ENCODE data around the gene SPATA7. TPM values are rescaled to one million over a fixed set of nuclear protein-coding genes. Genes with fewer than 3 reads are reported as not detected.

The SPATA7 gene
- 1 to 10 TPM; 1.9 to 4.6 TPM for total RNA-seq

DNA sequence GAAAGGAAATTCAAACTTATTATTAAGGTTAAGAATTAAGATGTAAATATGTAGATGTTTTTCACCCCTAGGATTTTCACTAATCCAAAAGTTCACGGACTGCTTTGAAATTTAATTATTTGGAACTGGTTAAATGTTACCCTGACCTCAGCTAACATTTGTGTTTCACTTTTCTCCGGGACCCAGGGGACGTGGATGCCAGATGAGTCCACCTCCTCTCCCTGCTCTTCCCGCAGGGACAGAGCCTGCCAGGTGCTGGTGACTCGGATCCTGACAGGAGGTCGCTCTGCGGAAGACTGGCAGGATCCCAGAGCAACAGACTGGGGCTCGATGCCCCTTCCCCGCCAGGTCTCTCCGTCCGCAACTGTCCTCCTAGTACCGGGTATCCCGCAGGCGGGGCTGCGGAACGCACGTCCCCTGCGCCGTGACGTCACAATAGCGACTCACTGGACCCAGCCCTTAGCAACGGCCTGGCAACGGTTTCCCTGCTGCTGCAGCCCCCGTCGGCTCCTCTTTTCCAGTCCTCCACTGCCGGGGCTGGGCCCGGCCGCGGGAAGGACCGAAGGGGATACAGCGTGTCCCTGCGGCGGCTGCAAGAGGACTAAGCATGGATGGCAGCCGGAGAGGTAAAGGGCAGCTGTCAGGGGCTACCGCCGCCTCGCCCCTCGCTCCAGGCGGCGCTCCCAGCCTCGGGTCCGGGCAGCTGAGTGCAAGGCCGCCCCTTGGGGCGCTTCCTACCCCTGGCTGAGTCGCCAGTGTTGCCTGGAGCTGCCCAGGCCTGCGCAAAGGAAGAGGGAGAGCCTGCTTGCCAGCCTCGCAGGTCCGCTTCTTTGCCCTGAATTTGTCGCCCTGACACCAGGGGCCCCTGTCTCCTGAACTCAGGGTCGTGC lies at the start of gene SPATA7:
TSS of gene SPATA7 (plus strand) at position 446 of the 890 bp plus-strand sequence. CDS start at position 608, 162 bp downstream.
- Mint-ChIP-seq H3K9me3 (no peaks in the 10 kb centered on the region), H3K4me3 (peak within 1 kb of the TSS; percentile 97), H3K4me1 (no peaks in the 10 kb centered on the region), H3K27me3 (no peaks in the 10 kb centered on the region), H3K36me3 (ENCODE audit: low read depth) (no peaks in the 10 kb centered on the region), H3K27ac (peak within 1 kb of the TSS; percentile 96)
- peak; percentile 100 for ATAC-seq (replicated peaks)

DNA sequence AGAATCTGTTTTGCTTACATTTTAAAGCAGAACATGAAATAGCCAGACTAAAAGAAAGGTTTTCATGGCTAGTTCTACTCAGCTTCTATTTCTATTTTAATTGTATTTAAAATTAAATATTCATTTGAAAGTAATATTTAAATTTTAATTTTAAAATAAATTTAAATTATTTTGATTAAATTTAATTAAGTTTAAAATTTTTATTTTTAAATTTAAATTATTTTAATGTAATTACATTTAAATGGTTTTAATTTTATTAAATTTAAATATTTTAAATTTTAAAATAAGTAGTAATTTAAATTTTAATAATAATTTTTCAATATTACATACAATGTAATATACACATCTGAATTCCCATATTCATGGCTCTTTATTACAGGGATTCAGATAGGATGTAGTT lies 45.1 kb upstream of the SPATA7 start:
- no peaks in the 10 kb centered on the region for H3K36me3 Mint-ChIP-seq (ENCODE audit: low read depth)
- H3K4me1 Mint-ChIP-seq: no peaks in the 10 kb centered on the region
- peaks cover 28% of the 10 kb centered on the region for H3K27me3 Mint-ChIP-seq
- H3K27ac Mint-ChIP-seq: no peak overlapping the region
- no peak for ATAC-seq (replicated peaks)
- no peak overlapping the region for H3K4me3 Mint-ChIP-seq
- H3K9me3 Mint-ChIP-seq: no peaks in the 10 kb centered on the region

DNA sequence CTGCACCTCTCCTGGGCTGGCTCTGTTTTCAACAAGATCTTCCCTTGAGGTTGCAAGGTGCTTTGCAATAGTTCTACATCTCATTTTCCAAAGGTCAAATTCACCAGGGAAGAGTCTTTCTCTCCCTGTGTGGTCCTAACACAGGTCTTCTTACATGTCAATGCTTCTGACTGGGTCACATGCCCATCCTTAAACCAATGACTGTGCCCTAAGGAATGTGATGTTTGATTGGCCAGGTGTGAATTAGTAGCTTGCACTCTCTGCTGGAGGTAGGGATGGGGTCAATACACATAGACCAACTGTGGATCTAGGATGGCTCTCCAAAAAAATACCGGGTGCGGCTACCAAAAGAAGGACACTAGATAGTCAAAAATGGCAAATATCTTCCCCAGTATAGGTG lies 42.5 kb upstream of the SPATA7 start:
- Mint-ChIP-seq H3K4me3 (no peak overlapping the region), H3K9me3 (no peaks in the 10 kb centered on the region), H3K4me1 (no peaks in the 10 kb centered on the region), H3K36me3 (ENCODE audit: low read depth) (no peaks in the 10 kb centered on the region), H3K27ac (no peak overlapping the region), H3K27me3 (peaks cover 14% of the 10 kb centered on the region)
- ATAC-seq (replicated peaks): no peak

DNA sequence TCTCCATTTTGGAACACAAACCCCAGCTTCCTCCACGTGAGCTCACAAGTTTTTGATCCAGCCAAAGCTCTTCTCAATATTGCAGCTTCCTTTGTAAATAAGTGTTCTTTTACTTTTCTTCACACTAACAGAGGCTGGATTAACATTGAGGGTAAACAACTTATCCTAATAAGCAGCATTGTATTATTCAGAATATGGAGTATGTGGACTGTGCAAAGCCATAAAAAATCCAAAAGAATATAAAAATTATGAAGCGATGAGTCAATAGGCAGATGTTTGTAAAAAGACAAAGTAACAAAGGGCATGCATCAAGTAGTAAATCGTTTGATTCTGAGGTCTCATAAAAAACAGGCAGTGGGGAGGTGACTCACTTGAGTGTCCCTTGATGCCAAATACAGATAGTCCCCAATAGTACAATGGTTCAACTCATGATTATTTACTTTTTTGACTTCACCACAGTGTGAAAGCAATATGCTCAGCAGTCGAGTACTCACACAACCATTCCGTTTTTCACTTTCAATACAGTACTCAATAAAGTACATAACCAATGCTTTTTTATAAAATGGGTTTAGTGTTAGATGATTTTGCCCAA lies 39.3 kb upstream of the SPATA7 start:
- Mint-ChIP-seq H3K27ac (no peak overlapping the region), H3K4me1 (no peaks in the 10 kb centered on the region), H3K36me3 (ENCODE audit: low read depth) (no peaks in the 10 kb centered on the region), H3K9me3 (no peaks in the 10 kb centered on the region), H3K4me3 (no peak overlapping the region), H3K27me3 (peaks cover 2% of the 10 kb centered on the region)
- ATAC-seq (replicated peaks): no peak

- no peak for ATAC-seq (replicated peaks)
- Mint-ChIP-seq H3K27ac (no peak overlapping the region), H3K9me3 (no peaks in the 10 kb centered on the region), H3K4me3 (no peak overlapping the region), H3K36me3 (ENCODE audit: low read depth) (no peaks in the 10 kb centered on the region), H3K4me1 (no peaks in the 10 kb centered on the region), H3K27me3 (peaks cover 4% of the 10 kb centered on the region)
These were observed 36.9 kb upstream of the SPATA7 start for GRCh38 chr14:88348546-88348945.

DNA sequence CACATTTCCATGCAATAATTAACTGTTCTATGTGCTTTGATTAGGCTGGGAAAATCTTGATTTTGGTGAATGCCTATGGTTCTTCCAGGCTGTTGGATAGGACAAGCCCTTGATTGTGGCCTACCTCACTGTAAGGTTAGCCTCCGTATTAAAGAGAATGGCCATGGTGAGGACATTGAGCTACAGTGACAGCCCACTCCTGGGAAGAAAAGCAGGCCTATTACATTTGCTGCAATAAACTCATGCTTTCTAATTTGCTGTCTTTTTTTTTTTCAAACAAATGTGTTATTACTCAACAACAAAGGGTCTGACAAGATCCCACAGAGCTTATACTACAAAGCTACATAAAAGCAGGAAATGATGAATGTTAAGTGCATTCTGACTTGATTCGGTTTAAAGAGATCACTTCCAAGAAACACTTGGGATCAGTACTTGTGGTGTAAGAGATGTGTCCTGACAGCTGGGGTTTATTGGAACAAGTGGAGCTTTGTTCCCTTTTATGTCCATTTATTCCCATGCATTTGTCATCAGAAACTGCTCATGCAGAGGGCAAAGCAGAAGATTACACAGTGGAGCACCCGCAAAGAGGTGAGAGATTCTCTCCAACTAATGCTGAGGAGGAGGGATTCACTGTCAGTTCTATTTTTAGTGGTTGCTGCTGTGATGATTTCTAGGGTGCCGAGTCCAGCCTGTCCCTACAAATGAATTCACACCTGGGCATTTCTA lies 33.3 kb upstream of the SPATA7 start:
- H3K4me1 Mint-ChIP-seq: no peaks in the 10 kb centered on the region
- no peaks in the 10 kb centered on the region for H3K36me3 Mint-ChIP-seq (ENCODE audit: low read depth)
- peaks cover 4% of the 10 kb centered on the region for H3K27me3 Mint-ChIP-seq
- ATAC-seq (replicated peaks): no peak
- no peak overlapping the region for H3K4me3 Mint-ChIP-seq
- no peaks in the 10 kb centered on the region for H3K9me3 Mint-ChIP-seq
- H3K27ac Mint-ChIP-seq: no peak overlapping the region

- H3K27ac Mint-ChIP-seq: no peak overlapping the region
- H3K4me1 Mint-ChIP-seq: no peaks in the 10 kb centered on the region
- H3K27me3 Mint-ChIP-seq: peaks cover 4% of the 10 kb centered on the region
- no peak for ATAC-seq (replicated peaks)
- no peaks in the 10 kb centered on the region for H3K9me3 Mint-ChIP-seq
- no peaks in the 10 kb centered on the region for H3K36me3 Mint-ChIP-seq (ENCODE audit: low read depth)
- H3K4me3 Mint-ChIP-seq: no peak overlapping the region
These were observed 32.8 kb upstream of the SPATA7 start for GRCh38 chr14:88352698-88353097.

DNA sequence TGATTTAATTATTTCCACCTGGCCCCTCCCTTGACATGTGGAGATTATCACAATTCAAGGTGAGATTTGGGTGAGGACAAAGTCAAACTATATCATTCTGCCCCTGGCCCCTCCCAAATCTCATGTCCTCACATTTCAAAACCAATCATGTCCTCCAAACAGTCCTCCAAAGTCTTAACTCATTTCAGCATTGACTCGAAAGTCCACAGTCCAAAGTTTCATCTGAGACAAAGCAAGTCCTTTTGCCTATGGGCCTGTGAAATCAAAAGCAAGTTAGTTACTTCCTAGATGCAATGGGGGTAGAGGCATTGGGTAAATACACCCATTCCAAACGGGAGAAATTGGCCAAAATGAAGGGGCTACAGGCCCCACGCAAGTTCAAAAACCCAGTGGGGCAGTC lies 31.1 kb upstream of the SPATA7 start:
- no peak overlapping the region for H3K4me3 Mint-ChIP-seq

GRCh38 chr14:88359500-88359899 lies 26.0 kb upstream of the SPATA7 start:
- Mint-ChIP-seq H3K4me1 (no peaks in the 10 kb centered on the region), H3K36me3 (ENCODE audit: low read depth) (no peaks in the 10 kb centered on the region), H3K4me3 (no peak overlapping the region), H3K27me3 (peaks cover 10% of the 10 kb centered on the region), H3K9me3 (peaks cover 6% of the 10 kb centered on the region), H3K27ac (no peak overlapping the region)
- no peak for ATAC-seq (replicated peaks)

More for the DNA sequence above, 31.1 kb upstream of the SPATA7 start:
- peaks cover 9% of the 10 kb centered on the region for H3K27me3 Mint-ChIP-seq
- H3K36me3 Mint-ChIP-seq (ENCODE audit: low read depth): no peaks in the 10 kb centered on the region
- no peak for ATAC-seq (replicated peaks)
- no peak overlapping the region for H3K27ac Mint-ChIP-seq
- H3K4me1 Mint-ChIP-seq: no peaks in the 10 kb centered on the region
- H3K9me3 Mint-ChIP-seq: no peaks in the 10 kb centered on the region

- Mint-ChIP-seq H3K4me1 (no peaks in the 10 kb centered on the region), H3K27ac (no peak overlapping the region), H3K27me3 (peaks cover 7% of the 10 kb centered on the region), H3K36me3 (ENCODE audit: low read depth) (no peaks in the 10 kb centered on the region), H3K9me3 (peaks cover 6% of the 10 kb centered on the region), H3K4me3 (no peak overlapping the region)
- no peak for ATAC-seq (replicated peaks)
These were observed 21.8 kb upstream of the SPATA7 start for GRCh38 chr14:88363644-88364043.

DNA sequence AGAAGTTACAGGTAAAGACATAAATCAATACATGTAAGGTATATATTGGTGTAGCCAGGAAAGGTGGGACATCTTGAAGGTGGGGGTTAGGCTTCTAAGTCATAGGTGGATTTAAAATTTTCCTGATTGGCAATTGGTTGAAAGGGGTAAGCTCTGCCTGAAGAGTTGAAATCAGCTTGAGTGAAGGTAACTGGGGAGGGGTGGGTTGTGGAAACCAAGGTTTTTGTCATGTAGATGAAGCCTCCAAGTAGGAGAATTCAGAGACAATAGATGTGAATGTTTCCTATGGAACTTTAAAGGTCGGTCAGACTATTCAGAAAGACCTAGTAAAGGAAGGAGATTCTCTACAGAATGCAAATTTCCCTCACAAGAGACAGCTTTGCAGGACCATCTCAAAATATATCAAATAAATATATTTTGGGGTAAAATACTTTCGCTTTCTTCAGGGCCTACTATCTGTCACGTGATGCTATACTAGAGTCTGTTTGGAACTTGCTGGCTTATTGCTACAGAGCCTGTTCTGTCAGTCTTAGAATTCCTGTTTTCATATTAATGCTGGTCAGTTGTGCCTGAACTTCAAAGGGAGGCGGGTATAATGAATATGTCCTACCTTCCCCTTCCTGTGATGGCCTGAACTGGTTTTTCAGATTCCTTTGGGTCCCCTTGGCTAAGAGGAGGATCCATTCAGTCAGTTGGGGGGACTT lies 20.6 kb upstream of the SPATA7 start:
- Mint-ChIP-seq H3K36me3 (ENCODE audit: low read depth) (no peaks in the 10 kb centered on the region), H3K27me3 (peaks cover 12% of the 10 kb centered on the region), H3K27ac (no peak overlapping the region), H3K4me1 (no peaks in the 10 kb centered on the region), H3K4me3 (no peak overlapping the region), H3K9me3 (peaks cover 6% of the 10 kb centered on the region)
- no peak for ATAC-seq (replicated peaks)

DNA sequence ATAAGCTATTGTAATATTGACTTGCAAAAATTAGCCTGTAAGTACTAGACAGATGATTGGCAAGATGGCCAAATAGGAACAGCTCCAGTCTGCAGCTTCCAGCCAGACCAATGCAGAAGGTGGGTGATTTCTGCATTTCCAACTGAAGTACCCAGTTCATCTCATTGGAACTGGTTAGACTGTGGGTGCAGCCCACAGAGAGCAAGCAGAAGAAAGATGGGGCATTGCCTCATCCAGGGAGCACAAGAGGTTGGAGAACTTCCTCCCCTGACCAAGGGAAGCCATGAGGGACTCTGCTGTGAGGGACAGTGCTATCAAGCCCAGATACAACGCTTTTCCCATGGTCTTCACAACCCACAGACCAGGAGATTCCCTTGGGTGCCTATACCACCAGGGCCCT lies 16.0 kb upstream of the SPATA7 start:
- H3K4me3 Mint-ChIP-seq: no peak overlapping the region
- H3K4me1 Mint-ChIP-seq: no peaks in the 10 kb centered on the region
- H3K36me3 Mint-ChIP-seq (ENCODE audit: low read depth): no peaks in the 10 kb centered on the region
- H3K9me3 Mint-ChIP-seq: no peaks in the 10 kb centered on the region
- H3K27me3 Mint-ChIP-seq: peaks cover 37% of the 10 kb centered on the region
- ATAC-seq (replicated peaks): no peak
- no peak overlapping the region for H3K27ac Mint-ChIP-seq

- Mint-ChIP-seq H3K27me3 (no peaks in the 10 kb centered on the region), H3K27ac (no peak overlapping the region), H3K4me3 (no peak overlapping the region), H3K9me3 (no peaks in the 10 kb centered on the region), H3K4me1 (no peaks in the 10 kb centered on the region), H3K36me3 (ENCODE audit: low read depth) (no peaks in the 10 kb centered on the region)
- no peak for ATAC-seq (replicated peaks)
These were observed 5.6 kb upstream of the SPATA7 start for GRCh38 chr14:88379706-88380343.

DNA sequence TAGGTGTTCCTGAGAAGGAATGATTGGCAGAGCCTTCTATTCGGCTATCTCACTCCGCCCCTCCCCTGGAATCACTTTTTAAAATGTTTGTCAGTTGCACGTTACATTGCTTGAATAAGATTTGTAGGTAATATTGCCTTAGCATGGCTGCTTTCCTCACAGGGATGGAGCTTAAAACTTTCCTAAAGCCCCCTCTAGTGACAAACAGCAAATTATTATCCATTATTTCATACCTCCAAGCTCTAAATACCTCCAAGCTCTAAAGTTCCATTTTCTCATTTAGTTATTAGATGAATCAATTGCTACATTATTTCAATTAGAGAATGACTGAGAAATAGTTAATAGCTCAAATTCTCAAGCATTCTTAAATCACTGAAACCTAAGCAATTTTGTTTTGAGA lies 5.1 kb upstream of the SPATA7 start:
- H3K27ac Mint-ChIP-seq: no peak overlapping the region
- no peaks in the 10 kb centered on the region for H3K27me3 Mint-ChIP-seq
- H3K4me3 Mint-ChIP-seq: no peak overlapping the region
- H3K4me1 Mint-ChIP-seq: no peaks in the 10 kb centered on the region
- no peaks in the 10 kb centered on the region for H3K9me3 Mint-ChIP-seq
- ATAC-seq (replicated peaks): no peak
- H3K36me3 Mint-ChIP-seq (ENCODE audit: low read depth): no peaks in the 10 kb centered on the region

Measured in activated T-helper 17 cell treated with anti-CD3 and anti-CD28 coated beads, Interleukin-2, amount 50 U/mL, for 72 hours (primary cell).